Stimulated activated CD8-positive, alpha-beta memory T cell treated with anti-CD3 and anti-CD28 coated beads, Interleukin-12 subunit alpha, Interleukin-12 subunit beta, amount 100 ng/mL, for 24 hours (primary cell): ENCODE results near the gene DOLK.

Experiments
- DNase-seq: peaks from one replicate; pipeline ENCODE4 v3.0.0-alpha.2; 2020; ENCODE audit errors: extremely low read depth

The DOLK gene

GRCh38 chr9:128933731-128934130, 13.7 kb downstream of the DOLK start:
- DNase-seq: no peak

- DNase-seq: no peak
Observed at GRCh38 chr9:128929560-128929959, 17.8 kb downstream of the DOLK start.

- DNase-seq: no peak
Observed at GRCh38 chr9:128928624-128929023, 18.8 kb downstream of the DOLK start.

- DNase-seq: no peak
Observed at GRCh38 chr9:128927731-128928411, 19.5 kb downstream of the DOLK start.

GRCh38 chr9:128923493-128923883, 23.9 kb downstream of the DOLK start:
- DNase-seq: no peak

GRCh38 chr9:128921881-128922763, 25.3 kb downstream of the DOLK start:
- no peak for DNase-seq

- no peak for DNase-seq
Observed at GRCh38 chr9:128920381-128921058, 26.9 kb downstream of the DOLK start, which contains the start of gene PHYHD1. Gene PHYHD1 (plus strand): TSS chr9:128920982. CDS start chr9:128922324, 1,342 bp downstream.

GRCh38 chr9:128919402-128920089, 27.9 kb downstream of the DOLK start:
- DNase-seq: no peak

- DNase-seq: no peak
Observed at GRCh38 chr9:128918921-128919320, 28.5 kb downstream of the DOLK start.

GRCh38 chr9:128917151-128917849, 30.1 kb downstream of the DOLK start:
- DNase-seq: no peak

- no peak for DNase-seq
Observed at GRCh38 chr9:128916745-128917144, 30.7 kb downstream of the DOLK start.

- DNase-seq: no peak
Observed at GRCh38 chr9:128916204-128916603, 31.2 kb downstream of the DOLK start.

GRCh38 chr9:128913995-128914772, 33.2 kb downstream of the DOLK start:
- no peak for DNase-seq

- no peak for DNase-seq
Observed at GRCh38 chr9:128913048-128913900, 34.1 kb downstream of the DOLK start.

- DNase-seq: no peak
Observed at GRCh38 chr9:128912270-128912853, 35.0 kb downstream of the DOLK start.

GRCh38 chr9:128911529-128912035, 35.8 kb downstream of the DOLK start:
- DNase-seq: no peak

GRCh38 chr9:128910906-128911305, 36.5 kb downstream of the DOLK start:
- DNase-seq: no peak

- DNase-seq: no peak
Observed at GRCh38 chr9:128909859-128910258, 37.5 kb downstream of the DOLK start.

- DNase-seq: no peak
Observed at GRCh38 chr9:128908372-128908771, 39.0 kb downstream of the DOLK start.
